ENCODE measurements around the gene STARD13.
"Not testable (repeated sequence)": the region's sequence is repeated elsewhere in the genome, so short reads cannot be mapped to it uniquely, and the experiment has no call there.

Gene STARD13

DNA sequence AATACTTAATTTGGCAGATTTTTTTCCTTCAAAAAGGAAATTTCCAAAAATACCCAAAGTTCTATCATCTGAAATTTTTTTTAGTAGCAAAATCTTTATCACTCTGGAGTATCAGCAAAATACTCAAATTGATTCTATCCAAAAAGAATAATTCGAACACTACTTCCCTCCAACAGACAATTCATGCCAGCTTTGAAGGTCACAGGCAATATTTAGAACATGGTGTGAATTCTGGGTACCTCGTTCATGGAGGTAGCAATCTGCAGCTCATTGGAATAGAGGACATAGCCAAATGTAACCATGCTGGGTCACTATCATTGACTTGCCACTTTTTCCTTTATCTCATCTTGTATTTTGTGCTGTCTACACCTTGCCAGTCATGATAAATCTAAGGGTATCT lies 119.8 kb downstream of the STARD13 start:
- TF ChIP-seq ZFX (IDR thresholded peaks at IDR 0.05; ENCODE audit: borderline replicate concordance), result no peak
- TF ChIP-seq, protein P1, sequence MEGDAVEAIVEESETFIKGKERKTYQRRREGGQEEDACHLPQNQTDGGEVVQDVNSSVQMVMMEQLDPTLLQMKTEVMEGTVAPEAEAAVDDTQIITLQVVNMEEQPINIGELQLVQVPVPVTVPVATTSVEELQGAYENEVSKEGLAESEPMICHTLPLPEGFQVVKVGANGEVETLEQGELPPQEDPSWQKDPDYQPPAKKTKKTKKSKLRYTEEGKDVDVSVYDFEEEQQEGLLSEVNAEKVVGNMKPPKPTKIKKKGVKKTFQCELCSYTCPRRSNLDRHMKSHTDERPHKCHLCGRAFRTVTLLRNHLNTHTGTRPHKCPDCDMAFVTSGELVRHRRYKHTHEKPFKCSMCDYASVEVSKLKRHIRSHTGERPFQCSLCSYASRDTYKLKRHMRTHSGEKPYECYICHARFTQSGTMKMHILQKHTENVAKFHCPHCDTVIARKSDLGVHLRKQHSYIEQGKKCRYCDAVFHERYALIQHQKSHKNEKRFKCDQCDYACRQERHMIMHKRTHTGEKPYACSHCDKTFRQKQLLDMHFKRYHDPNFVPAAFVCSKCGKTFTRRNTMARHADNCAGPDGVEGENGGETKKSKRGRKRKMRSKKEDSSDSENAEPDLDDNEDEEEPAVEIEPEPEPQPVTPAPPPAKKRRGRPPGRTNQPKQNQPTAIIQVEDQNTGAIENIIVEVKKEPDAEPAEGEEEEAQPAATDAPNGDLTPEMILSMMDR (IDR thresholded peaks at IDR 0.05), result no peak
- no peak overlapping the region for H3K27ac ChIP-seq

DNA sequence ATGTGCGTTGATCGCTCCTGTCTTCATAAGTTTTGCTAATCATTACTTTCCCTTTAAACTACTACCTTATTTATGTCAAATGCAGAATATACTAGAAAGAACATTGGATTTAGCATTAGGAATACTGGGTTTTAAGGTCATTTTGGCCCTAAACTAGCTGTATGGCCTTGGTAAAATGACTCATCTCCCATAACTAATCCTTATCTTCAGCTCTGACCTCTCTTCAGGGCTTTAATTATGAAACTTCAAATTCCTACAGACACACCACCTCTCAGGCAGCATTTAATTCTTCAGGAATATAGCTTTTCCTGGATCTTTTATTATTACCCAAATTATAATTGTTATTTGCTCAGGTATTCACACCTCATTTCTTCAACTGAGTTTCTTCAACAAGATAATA lies 121.2 kb downstream of the STARD13 start:
- H3K27ac ChIP-seq, result no peak overlapping the region
- TF ChIP-seq, protein P1 (IDR thresholded peaks at IDR 0.05), result no peak
- TF ChIP-seq ZFX (IDR thresholded peaks at IDR 0.05; ENCODE audit: borderline replicate concordance), result no peak

DNA sequence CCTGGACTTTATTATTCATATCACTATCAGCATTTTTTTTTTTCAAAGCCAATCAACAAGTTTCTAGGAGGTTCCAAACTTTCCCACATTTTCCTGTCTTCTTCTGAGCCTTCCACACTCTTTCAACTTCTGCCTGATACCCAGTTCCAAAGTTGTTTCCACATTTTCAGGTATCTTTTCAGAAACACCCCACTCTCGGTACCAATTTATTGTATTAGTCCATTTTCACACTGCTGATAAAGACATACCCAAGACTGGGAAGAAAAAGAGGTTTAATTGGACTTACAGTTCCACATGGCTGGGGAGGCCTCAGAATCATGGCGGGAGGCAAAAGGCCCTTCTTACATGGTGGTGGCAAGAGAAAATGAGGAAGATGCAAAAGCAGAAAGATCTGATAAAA lies 122.8 kb downstream of the STARD13 start:
- not testable (repeated sequence) for H3K27ac ChIP-seq

DNA sequence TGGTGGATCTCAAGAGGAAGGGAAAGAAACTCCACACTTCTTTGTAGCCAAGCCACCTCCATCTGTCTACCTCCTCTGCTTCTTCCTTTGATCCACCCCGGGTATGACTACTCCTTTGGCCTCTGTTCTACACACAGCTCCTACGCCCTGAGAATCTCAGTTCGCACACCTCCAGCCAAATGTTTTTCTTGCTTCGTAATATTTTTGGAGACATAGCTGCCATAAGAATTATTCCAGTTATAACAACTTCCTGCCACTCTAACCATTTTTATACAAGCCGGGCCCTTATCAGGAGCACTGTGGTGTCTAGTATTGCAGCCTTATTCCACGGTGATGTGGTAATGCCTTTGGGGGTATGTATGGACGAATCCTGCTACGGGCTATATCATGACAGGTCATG lies 126.7 kb downstream of the STARD13 start:
- TF ChIP-seq ZFX (IDR thresholded peaks at IDR 0.05; ENCODE audit: borderline replicate concordance), result no peak
- TF ChIP-seq, protein P1 (IDR thresholded peaks at IDR 0.05), result no peak
- H3K27ac ChIP-seq, result no peak overlapping the region

DNA sequence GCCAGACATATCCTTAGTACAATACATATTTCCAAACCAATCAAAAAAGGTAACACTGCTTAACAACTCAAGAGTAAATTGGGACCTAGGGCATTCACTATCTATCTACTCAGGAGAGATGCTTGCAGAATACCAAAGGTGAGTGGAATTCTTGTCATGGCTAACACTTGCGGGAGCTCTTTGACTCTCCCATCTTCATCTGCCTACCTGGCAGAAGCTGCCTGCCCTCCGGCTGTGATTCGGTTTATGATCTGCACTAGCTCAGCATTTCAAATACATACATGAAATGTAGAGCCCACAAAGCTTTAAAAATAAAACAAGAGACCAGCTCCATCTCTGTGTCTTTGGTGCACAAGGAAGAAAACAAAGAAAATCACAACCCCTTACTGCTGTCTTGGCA lies 127.3 kb downstream of the STARD13 start:
- no peak overlapping the region for H3K27ac ChIP-seq

DNA sequence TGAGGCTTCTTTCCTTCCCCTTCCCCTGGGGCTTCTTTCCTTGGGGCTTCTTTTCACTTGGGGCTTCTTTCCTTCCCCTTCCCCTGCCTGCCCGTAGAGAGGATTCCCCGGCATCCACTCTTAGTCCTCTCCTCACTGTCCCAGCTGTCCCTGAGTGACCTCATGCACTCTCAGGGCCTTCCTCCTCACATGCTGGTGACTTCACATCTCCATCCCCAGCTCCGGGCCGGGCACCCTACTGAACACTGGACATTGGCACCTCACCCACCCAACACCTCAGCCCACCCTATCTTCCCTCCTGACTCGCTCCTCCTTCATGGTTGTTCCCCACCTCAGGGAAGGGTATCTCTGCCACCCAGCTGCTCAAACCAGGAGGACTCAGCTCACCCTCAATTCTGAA lies 130.6 kb downstream of the STARD13 start:
- no peak overlapping the region for H3K27ac ChIP-seq
- TF ChIP-seq, protein P1 (IDR thresholded peaks at IDR 0.05), result no peak
- TF ChIP-seq ZFX (IDR thresholded peaks at IDR 0.05; ENCODE audit: borderline replicate concordance), result no peak

More for the DNA sequence above, 127.3 kb downstream of the STARD13 start:
- TF ChIP-seq, protein P1 (IDR thresholded peaks at IDR 0.05), result no peak
- no peak for TF ChIP-seq ZFX (IDR thresholded peaks at IDR 0.05; ENCODE audit: borderline replicate concordance)

DNA sequence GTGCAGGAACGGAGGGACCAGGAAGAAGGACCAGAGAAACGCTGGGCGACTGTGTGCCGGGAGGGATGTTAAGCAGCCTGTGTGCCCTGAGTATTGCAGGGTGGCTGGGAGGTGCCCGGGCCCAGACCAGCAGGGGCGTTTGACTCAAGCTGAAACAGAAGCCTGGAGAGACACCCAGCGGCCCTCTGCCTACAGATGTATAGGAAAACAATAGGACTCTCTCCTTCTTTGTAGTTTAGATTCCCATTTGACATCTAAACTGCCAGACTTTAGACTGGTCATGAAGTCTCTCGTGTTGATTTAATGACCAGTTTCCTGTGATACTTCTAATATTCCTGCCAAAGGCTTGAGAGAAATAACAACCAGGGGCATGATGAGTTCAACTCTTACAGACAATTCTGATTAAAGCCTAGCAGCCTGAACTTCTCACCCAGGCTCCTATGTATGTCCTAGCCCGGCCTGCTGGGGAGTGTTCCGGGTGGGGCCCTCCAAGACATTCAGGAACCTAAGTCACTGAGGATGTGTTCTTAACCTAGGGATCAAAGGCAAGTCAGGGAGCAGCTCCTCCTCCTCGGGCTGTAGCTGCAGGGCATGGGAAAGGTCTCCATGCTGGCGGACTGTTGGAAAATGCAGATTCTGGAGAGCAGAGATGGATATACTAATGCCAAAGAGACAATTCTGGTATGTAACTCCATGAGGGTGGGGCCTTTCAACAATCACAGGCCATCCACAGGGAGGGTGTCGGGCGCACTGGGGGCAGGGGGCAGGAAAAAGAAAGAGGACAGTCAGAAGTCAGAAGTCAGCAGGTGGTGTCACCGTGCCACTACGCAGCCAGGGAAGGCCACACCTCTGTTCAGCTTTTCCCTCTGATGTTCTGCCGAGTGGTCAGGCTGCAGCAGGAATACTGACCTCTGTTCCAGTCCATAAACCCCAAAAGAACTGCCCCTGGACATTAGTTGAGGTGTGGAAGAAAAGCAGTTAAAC lies 131.8 kb downstream of the STARD13 start:
- no peak for TF ChIP-seq ZFX (IDR thresholded peaks at IDR 0.05; ENCODE audit: borderline replicate concordance)
- TF ChIP-seq, protein P1 (IDR thresholded peaks at IDR 0.05), result no peak
- H3K27ac ChIP-seq, result no peak overlapping the region
